Tibial artery (tissue), 4 donors: ENCODE data around the gene AXL.
A peak's percentile ranks its signal among the peaks of the same experiment; 100 is the strongest.

ENCODE experiments used
- DNase-seq, 2 donors: peaks; one replicate each; pipeline ENCODE4 v3.0.0-alpha.2; 2019
- H3K27ac ChIP-seq, 2 donors: fragments of 200-600 bp; sonication (generic) in 1 of 2; 1 replicate in 1 of 2; 2 replicates in 1 of 2; pipeline ENCODE4 v1.5.1; 2018 to 2019; ENCODE audit warnings: mild to moderate bottlenecking in 1 of 2
- H3K27me3 ChIP-seq, 2 donors: fragments of 200-600 bp; sonication (generic) in 1 of 2; one replicate each; pipeline versions ENCODE4 v1.5.1 to v1.6.0; 2016 to 2019
- H3K36me3 ChIP-seq, 3 donors: fragments of 200-600 bp; sonication (generic) in 2 of 3; one replicate each; pipeline ENCODE4 v1.5.1; 2016 to 2019; ENCODE audit warnings: mild to moderate bottlenecking in 2 of 3
- H3K4me1 ChIP-seq, 4 donors: fragments of 200-600 bp; sonication (generic) in 2 of 4; 1 replicate in 3 of 4; 2 replicates in 1 of 4; pipeline ENCODE4 v1.5.1; 2016 to 2019
- H3K4me3 ChIP-seq, 2 donors: fragments of 200-600 bp; sonication (generic) in 1 of 2; 1 replicate in 1 of 2; 2 replicates in 1 of 2; pipeline ENCODE4 v1.5.1; 2018 to 2019; ENCODE audit warnings: mild to moderate bottlenecking in 2 of 2
- H3K9me3 ChIP-seq, 3 donors: fragments of 200-600 bp; sonication (generic) in 1 of 3; one replicate each; pipeline ENCODE4 v1.5.1; 2016 to 2019
- intact Hi-C: fragments of 100-400 bp; cut with DNase I; formaldehyde crosslinking; loops from one replicate; pipeline ENCODE4 v1.15.0; 2023; ENCODE audit warnings: low total_unique reads
- TF ChIP-seq, protein P1 (sequence below), 2 experiments: fragments of 200-600 bp in 1 of 2; fragments of 450-650 bp in 1 of 2; IDR thresholded peaks; one replicate each; pipeline ENCODE4 v1.5.1; 2017 to 2019; ENCODE audit warnings: antibody characterized with exemption in 2 of 2, mild to moderate bottlenecking in 1 of 2, moderate library complexity in 1 of 2

Gene AXL

GRCh38 chr19:41186971-41187883, 31.8 kb upstream of the AXL start:
- Histone ChIP-seq H3K27ac (no peak overlapping the region), H3K36me3 (no peaks in the 10 kb centered on the region), H3K4me1 (peaks cover 0 to 1% (median 0%) of the 10 kb centered on the region in 4 donors), H3K4me3 (no peak overlapping the region), H3K27me3 (peaks cover 0 to 30% of the 10 kb centered on the region in 2 donors), H3K9me3 (no peaks in the 10 kb centered on the region)
- TF ChIP-seq, protein P1, sequence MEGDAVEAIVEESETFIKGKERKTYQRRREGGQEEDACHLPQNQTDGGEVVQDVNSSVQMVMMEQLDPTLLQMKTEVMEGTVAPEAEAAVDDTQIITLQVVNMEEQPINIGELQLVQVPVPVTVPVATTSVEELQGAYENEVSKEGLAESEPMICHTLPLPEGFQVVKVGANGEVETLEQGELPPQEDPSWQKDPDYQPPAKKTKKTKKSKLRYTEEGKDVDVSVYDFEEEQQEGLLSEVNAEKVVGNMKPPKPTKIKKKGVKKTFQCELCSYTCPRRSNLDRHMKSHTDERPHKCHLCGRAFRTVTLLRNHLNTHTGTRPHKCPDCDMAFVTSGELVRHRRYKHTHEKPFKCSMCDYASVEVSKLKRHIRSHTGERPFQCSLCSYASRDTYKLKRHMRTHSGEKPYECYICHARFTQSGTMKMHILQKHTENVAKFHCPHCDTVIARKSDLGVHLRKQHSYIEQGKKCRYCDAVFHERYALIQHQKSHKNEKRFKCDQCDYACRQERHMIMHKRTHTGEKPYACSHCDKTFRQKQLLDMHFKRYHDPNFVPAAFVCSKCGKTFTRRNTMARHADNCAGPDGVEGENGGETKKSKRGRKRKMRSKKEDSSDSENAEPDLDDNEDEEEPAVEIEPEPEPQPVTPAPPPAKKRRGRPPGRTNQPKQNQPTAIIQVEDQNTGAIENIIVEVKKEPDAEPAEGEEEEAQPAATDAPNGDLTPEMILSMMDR (IDR thresholded peaks at IDR 0.05): no peak
- no peak for DNase-seq
- intact Hi-C loops: no loop called here

DNA sequence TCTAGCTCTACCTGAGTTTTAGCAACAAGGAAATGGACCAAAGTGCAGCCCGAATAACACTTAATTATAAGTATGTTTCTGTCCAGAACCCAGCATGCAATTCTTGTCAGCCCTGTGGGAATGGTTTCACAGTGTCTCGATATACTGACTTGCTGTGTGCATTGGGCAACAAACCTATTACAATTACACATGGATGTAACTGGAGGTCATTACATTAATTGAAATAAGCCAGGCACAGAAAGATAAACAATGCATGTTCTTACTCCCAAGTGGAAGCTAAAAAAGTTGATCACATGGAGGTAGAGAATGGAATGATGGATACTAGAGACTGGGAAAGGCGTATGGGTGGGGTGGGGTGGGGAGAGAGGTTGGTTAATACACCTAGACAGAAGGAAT, 31.1 kb upstream of the AXL start:
- TF ChIP-seq, protein P1 (IDR thresholded peaks at IDR 0.05): no peak
- H3K4me3 ChIP-seq: no peak overlapping the region
- H3K4me1 ChIP-seq: peaks cover 0 to 8% (median 3%) of the 10 kb centered on the region in 4 donors
- peaks cover 0 to 37% of the 10 kb centered on the region in 2 donors for H3K27me3 ChIP-seq
- no peak for DNase-seq
- intact Hi-C loops: no loop called here
- no peaks in the 10 kb centered on the region for H3K9me3 ChIP-seq
- no peaks in the 10 kb centered on the region for H3K36me3 ChIP-seq
- no peak overlapping the region for H3K27ac ChIP-seq

DNA sequence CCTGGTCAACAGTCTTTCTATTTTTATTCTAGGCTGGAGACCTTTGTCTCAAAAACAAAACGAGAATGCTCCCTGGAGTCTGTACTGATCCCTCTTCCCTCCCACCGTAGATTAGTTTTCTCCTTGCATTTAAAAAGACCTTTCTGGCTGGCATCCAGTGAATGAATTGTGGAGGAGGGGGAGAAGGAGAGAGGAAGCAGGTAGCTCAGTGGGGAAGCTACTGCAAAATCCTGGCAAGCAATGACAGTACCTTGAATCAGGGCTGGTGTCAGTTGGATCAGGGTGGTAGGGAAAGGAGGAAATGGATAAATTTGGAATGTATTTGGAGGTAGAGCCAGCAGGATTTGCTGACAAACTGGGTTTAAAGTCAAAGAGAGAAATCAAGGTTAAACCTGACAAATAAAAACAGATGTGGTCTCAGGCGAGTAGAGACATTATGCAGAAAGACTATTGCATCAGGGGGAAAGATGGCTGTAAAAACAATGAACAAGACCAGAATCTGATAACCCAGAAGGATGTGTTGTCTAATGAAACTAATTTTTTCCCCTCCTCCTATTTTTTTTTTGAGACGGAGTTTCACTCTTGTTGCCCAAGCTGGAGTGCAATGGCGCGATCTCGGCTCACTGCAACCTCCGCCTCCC, 29.5 kb upstream of the AXL start:
- H3K4me1 ChIP-seq: peaks cover 0 to 12% (median 7%) of the 10 kb centered on the region in 4 donors
- intact Hi-C loops: no loop called here
- H3K36me3 ChIP-seq: no peaks in the 10 kb centered on the region
- H3K4me3 ChIP-seq: no peak overlapping the region
- H3K27ac ChIP-seq: no peak overlapping the region
- DNase-seq: no peak
- no peaks in the 10 kb centered on the region for H3K9me3 ChIP-seq
- TF ChIP-seq, protein P1 (IDR thresholded peaks at IDR 0.05): no peak
- H3K27me3 ChIP-seq: peaks cover 0 to 51% of the 10 kb centered on the region in 2 donors

GRCh38 chr19:41192574-41193429, 26.2 kb upstream of the AXL start, which contains the start of gene CYP2S1:
CYP2S1 (plus strand) TSS chr19:41193219; CDS start chr19:41193265, 46 bp downstream.
- H3K4me3 ChIP-seq: peak within 1 kb of the TSS; percentile 20 to 35
- H3K27ac ChIP-seq: no peak within 1 kb of the TSS
- TF ChIP-seq, protein P1 (IDR thresholded peaks at IDR 0.05): no peak
- DNase-seq: no peak
- no peaks in the 10 kb centered on the region for H3K36me3 ChIP-seq
- no peaks in the 10 kb centered on the region for H3K9me3 ChIP-seq
- intact Hi-C loops: no loop called here
- H3K4me1 ChIP-seq: peaks cover 0 to 12% (median 7%) of the 10 kb centered on the region in 4 donors
- peaks cover 0 to 52% of the 10 kb centered on the region in 2 donors for H3K27me3 ChIP-seq

DNA sequence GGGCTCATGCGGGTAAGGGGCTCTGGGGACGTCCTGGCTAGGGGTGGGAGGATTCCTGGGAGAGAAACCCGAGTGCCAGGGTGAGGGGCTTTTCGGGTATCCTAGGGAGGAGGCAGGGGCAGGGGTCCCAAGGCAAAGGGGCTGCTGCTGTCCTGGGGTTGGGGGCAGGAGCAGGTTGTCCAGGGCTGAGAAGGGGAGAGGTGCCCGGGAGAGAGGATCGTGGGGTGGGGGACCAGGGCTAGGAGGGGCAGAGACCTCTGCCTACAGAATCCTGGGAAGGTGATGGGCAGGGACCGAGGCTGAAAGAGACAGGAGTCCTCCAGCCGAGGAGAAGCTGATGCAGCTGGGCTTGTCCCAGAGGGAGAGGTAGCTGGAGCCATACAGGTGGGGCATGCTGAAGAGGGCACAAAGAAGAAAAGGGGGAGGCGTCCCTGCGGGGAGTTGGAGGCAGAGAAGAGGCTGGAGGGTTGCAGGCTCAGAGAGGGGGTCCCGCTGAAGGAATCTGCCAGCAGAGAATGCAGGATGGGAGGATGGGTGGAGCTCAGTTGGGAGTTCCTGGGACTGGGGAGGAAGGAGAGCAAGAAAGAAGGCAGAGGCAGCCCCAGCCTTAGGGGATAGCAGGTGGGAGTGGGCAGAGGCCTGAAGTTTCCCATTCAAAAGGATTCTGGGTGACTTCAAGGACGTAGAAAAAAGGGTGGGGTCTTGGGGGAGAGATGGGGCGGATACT, 25.4 kb upstream of the AXL start:
- Histone ChIP-seq H3K4me1 (peaks cover 0 to 12% (median 7%) of the 10 kb centered on the region in 4 donors), H3K4me3 (peak overlapping the region; percentile 20 to 35), H3K27ac (no peak overlapping the region), H3K36me3 (no peaks in the 10 kb centered on the region), H3K27me3 (peaks cover 0 to 54% of the 10 kb centered on the region in 2 donors), H3K9me3 (no peaks in the 10 kb centered on the region)
- TF ChIP-seq, protein P1 (IDR thresholded peaks at IDR 0.05): no peak
- intact Hi-C loops: no loop called here
- no peak for DNase-seq
